ENCODE results near the gene RASGEF1C.

DNA sequence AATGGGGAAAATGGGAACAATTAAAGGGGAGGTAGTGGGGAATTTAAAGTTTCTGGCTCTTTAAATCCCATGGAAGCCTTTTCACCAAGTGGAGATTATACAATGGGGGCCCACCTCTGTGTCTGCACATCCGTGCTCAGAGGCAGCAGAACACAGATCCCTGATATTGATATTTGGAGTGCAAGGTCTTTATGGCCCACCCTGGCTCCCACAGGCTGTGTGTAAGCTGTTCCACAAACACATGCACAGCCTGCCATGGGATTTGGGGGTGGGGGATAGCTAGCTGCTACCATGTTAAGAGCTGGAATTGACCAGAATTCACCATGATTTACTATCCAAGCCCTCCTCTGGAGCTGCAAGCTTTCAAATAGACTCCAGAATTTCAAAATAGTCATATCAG lies 55.9 kb downstream of the RASGEF1C start:
- TF ChIP-seq POLR2A (IDR thresholded peaks at IDR 0.05), result no peak
- TF ChIP-seq, protein P1, sequence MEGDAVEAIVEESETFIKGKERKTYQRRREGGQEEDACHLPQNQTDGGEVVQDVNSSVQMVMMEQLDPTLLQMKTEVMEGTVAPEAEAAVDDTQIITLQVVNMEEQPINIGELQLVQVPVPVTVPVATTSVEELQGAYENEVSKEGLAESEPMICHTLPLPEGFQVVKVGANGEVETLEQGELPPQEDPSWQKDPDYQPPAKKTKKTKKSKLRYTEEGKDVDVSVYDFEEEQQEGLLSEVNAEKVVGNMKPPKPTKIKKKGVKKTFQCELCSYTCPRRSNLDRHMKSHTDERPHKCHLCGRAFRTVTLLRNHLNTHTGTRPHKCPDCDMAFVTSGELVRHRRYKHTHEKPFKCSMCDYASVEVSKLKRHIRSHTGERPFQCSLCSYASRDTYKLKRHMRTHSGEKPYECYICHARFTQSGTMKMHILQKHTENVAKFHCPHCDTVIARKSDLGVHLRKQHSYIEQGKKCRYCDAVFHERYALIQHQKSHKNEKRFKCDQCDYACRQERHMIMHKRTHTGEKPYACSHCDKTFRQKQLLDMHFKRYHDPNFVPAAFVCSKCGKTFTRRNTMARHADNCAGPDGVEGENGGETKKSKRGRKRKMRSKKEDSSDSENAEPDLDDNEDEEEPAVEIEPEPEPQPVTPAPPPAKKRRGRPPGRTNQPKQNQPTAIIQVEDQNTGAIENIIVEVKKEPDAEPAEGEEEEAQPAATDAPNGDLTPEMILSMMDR (IDR thresholded peaks at IDR 0.05), result no peak
